GM12878 (cell line): ENCODE data around the gene ZNF276. TPM values are rescaled to one million over a fixed set of nuclear protein-coding genes. Genes with fewer than 3 reads are reported as not detected.

Source experiments
- ATAC-seq: fragments of 200-7000 bp; cut with Tn5 transposase; 3 replicates; pipeline ENCODE4 v1.9.1; 2020; ENCODE audit warnings: mild to moderate bottlenecking, moderate library complexity
- BruUV-seq: library from RNA; stranded (reverse); fragments of 400-500 nt; replicated peaks from 2 replicates; lab custom pipeline; 2021; lab: Mats Ljungman, UMichigan
- CTCF ChIA-PET: fragments of 300-600 bp; sonication (Branson Sonifier 250); formaldehyde crosslinking; extraction: SDS; loops from one replicate; lab custom pipeline; 2021; ENCODE audit warnings: inconsistent platforms; lab: Yijun Ruan, JAX
- POLR2A ChIA-PET: fragments of 350-600 bp; formaldehyde crosslinking; extraction: SDS; loops from one replicate; lab custom pipeline; 2021; ENCODE audit warnings: inconsistent platforms; lab: Charles Lee
- RAD21 ChIA-PET: fragments of 300-600 bp; sonication (Branson Sonifier 250); formaldehyde crosslinking; loops from one replicate; lab custom pipeline; 2023; ENCODE audit warnings: antibody characterized with exemption; ENCODE audit not compliant: unreplicated experiment; lab: Charles Lee
- SMC1A ChIA-PET: fragments of 300-600 bp; sonication (Branson Sonifier 250); formaldehyde crosslinking; loops from one replicate; lab custom pipeline; 2023; ENCODE audit not compliant: unreplicated experiment, uncharacterized antibody; lab: Charles Lee
- DNase-seq: peaks from one replicate; pipeline ENCODE4 v3.0.0-alpha.2; 2011; ENCODE audit warnings: low read depth, low spot score
- FAIRE-seq: peaks from 3 replicates; lab custom pipeline; 2011; peaks lifted over from hg19 to GRCh38; lab: Jason Lieb, UNC
- H2AFZ ChIP-seq: 2 replicates; pipeline ENCODE4 v1.6.0; 2011; ENCODE audit warnings: low read depth, low read length, control low read depth; ENCODE audit not compliant: control insufficient read depth
- H3K27ac ChIP-seq: 2 replicates; pipeline ENCODE4 v1.5.1; 2011; ENCODE audit warnings: control low read depth; ENCODE audit not compliant: control insufficient read depth, insufficient read depth
- H3K27me3 ChIP-seq, 2 experiments: replicated peaks in 1 of 2; 2 replicates each; pipeline versions ENCODE4 v1.6.0 to v1.6.1; 2011; ENCODE audit warnings: low read length in 1 of 2; ENCODE audit not compliant: control insufficient read depth in 2 of 2, insufficient read depth in 2 of 2
- H3K36me3 ChIP-seq, 2 experiments: 2 replicates each; pipeline ENCODE4 v1.5.1; 2011; ENCODE audit warnings: low read length in 1 of 2; ENCODE audit not compliant: control insufficient read depth in 2 of 2, insufficient read depth in 2 of 2
- H3K4me1 ChIP-seq: 2 replicates; pipeline ENCODE4 v1.6.1; 2011; ENCODE audit warnings: mild to moderate bottlenecking, low read length, moderate library complexity, mixed read lengths; ENCODE audit not compliant: control insufficient read depth, insufficient read depth
- H3K4me2 ChIP-seq: 2 replicates; pipeline ENCODE4 v1.6.0; 2011; ENCODE audit warnings: control low read depth; ENCODE audit not compliant: control insufficient read depth, insufficient read depth
- H3K4me3 ChIP-seq: fragments of 200-600 bp; sonication (generic); 2 replicates; pipeline ENCODE4 v1.5.1; 2016
- H3K79me2 ChIP-seq: 2 replicates; pipeline ENCODE4 v1.6.0; 2011; ENCODE audit warnings: low read length; ENCODE audit not compliant: control insufficient read depth, insufficient read depth
- H3K9ac ChIP-seq: 2 replicates; pipeline ENCODE4 v1.8.0; 2011; ENCODE audit warnings: low read length, control low read depth, mixed read lengths; ENCODE audit not compliant: control insufficient read depth, insufficient read depth
- H3K9me3 ChIP-seq: replicated peaks from 3 replicates; pipeline ENCODE4 v1.5.1; 2011; ENCODE audit warnings: mild to moderate bottlenecking, low read length; ENCODE audit not compliant: control insufficient read depth, insufficient read depth
- H4K20me1 ChIP-seq: 2 replicates; pipeline ENCODE4 v1.6.0; 2011; ENCODE audit not compliant: control insufficient read depth, insufficient read depth
- BCLAF1 ChIP-seq: fragments of 450-650 bp; IDR thresholded peaks from 2 replicates; pipeline ENCODE4 v1.6.1; 2017; ENCODE audit warnings: antibody characterized with exemption, mild to moderate bottlenecking, moderate library complexity
- PAX8 ChIP-seq: fragments of 450-650 bp; IDR thresholded peaks from 2 replicates; pipeline ENCODE4 v1.6.1; 2017; ENCODE audit warnings: mild to moderate bottlenecking, moderate library complexity
- TARDBP ChIP-seq: IDR thresholded peaks from 2 replicates; pipeline ENCODE4 v1.6.1; 2016; ENCODE audit warnings: borderline replicate concordance
- TCF3 ChIP-seq: IDR thresholded peaks from 2 replicates; pipeline ENCODE4 v1.6.1; 2012; ENCODE audit warnings: low read depth, mild to moderate bottlenecking, low read length, borderline replicate concordance; ENCODE audit not compliant: insufficient read depth
- ZNF622 ChIP-seq: fragments of 450-650 bp; IDR thresholded peaks from 2 replicates; pipeline ENCODE4 v1.6.1; 2017; ENCODE audit warnings: mild to moderate bottlenecking, inconsistent platforms
- WGBS: methylation state at CpG from one replicate; pipeline ENCODE4 v1.1.6; 2016; ENCODE audit warnings: low lambda C conversion rate; ENCODE audit not compliant: insufficient replicate concordance, insufficient coverage; ENCODE audit errors: missing lambda C conversion rate; 5-methylcytosine and 5-hydroxymethylcytosine counted together
- in situ Hi-C: fragments of 300-500 bp; cut with MboI; formaldehyde crosslinking; loops from 9 replicates; pipeline ENCODE4 v1.14.3; 2018; ENCODE audit warnings: mixed read lengths
- intact Hi-C: fragments of 100-400 bp; cut with micrococcal nuclease; formaldehyde crosslinking; loops from one replicate; pipeline ENCODE4 v1.14.2; 2022; ENCODE audit not compliant: unreplicated experiment
- polyA plus RNA-seq, 11 experiments: library from polyadenylated mRNA; depleted of rRNA in 4 of 11; unstranded in 6 of 11; stranded (reverse) in 5 of 11; fragments of >200 nt; fragmentation: Nextera tagmentation in 4 of 11; fragmentation: Illumina TruSeq in 1 of 11; extraction: Ambion mirVana in 4 of 11; extraction: Trizol in 1 of 11; gene quantifications; 1 replicate in 1 of 11; 2 replicates in 10 of 11; pipeline versions ENCODE4 v1.2.1 to v1.2.3, GENCODE V29; 2011 to 2016; ENCODE audit warnings: inconsistent platforms in 2 of 11, missing spikeins in 2 of 11, low read depth in 1 of 11
- total RNA-seq, 4 experiments: library from RNA; depleted of rRNA in 3 of 4; stranded (reverse); fragments of >200 nt in 3 of 4; fragmentation: Illumina TruSeq in 1 of 4; extraction: Trizol in 1 of 4; gene quantifications; 2 replicates each; pipeline versions ENCODE4 v1.2.1 to v1.2.3, GENCODE V29; 2013 to 2021
- TF ChIP-seq, protein P1 (sequence below): fragments of 450-650 bp; IDR thresholded peaks from 2 replicates; pipeline ENCODE4 v1.6.1; 2017; ENCODE audit warnings: mild to moderate bottlenecking, low read depth, inconsistent platforms; ENCODE audit not compliant: poor library complexity, severe bottlenecking

The ZNF276 gene
- total and polyA plus RNA-seq, 10 of the 15 experiments (the other 5 are each of a cell fraction or from before 2014, with no cell fraction given) = 0.27 to 22.7 (median 8.7) TPM

GRCh38 chr16:89729293-89729692 is 8.0 kb downstream of the ZNF276 start:
- CTCF ChIA-PET = no interaction called here
- H3K4me3 ChIP-seq = no peak overlapping the region
- no peaks in the 10 kb centered on the region for H3K9me3 ChIP-seq
- no peaks in the 10 kb centered on the region; the same call in none of the 2 replicates for H3K79me2 ChIP-seq
- BruUV-seq = no TSS peak
- H3K27me3 ChIP-seq = no peaks in the 10 kb centered on the region
- RAD21 ChIA-PET = no interaction called here
- H2AFZ ChIP-seq = no peak overlapping the region
- no peak overlapping the region for H3K9ac ChIP-seq
- SMC1A ChIA-PET = no interaction called here
- WGBS = 90% methylated on average over 16 of the region's 18 CpGs
- no peaks in the 10 kb centered on the region for H4K20me1 ChIP-seq
- ATAC-seq (no peak), DNase-seq (no peak), FAIRE-seq (no peak)
- POLR2A ChIA-PET = interaction anchor here (0.9 kb wide), 1 partner anchor 32 kb away, joined by 4 read pairs; no protein-coding TSS in a partner anchor
- TF ChIP-seq, protein P1, sequence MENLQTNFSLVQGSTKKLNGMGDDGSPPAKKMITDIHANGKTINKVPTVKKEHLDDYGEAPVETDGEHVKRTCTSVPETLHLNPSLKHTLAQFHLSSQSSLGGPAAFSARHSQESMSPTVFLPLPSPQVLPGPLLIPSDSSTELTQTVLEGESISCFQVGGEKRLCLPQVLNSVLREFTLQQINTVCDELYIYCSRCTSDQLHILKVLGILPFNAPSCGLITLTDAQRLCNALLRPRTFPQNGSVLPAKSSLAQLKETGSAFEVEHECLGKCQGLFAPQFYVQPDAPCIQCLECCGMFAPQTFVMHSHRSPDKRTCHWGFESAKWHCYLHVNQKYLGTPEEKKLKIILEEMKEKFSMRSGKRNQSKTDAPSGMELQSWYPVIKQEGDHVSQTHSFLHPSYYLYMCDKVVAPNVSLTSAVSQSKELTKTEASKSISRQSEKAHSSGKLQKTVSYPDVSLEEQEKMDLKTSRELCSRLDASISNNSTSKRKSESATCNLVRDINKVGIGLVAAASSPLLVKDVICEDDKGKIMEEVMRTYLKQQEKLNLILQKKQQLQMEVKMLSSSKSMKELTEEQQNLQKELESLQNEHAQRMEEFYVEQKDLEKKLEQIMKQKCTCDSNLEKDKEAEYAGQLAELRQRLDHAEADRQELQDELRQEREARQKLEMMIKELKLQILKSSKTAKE = no peak
- no peak for TF ChIP-seq PAX8
- no peak for TF ChIP-seq TCF3
- no peak for TF ChIP-seq TARDBP
- no peak for TF ChIP-seq ZNF622
- no peak for TF ChIP-seq BCLAF1
- in situ Hi-C loops = no loop called here
- H3K4me2 ChIP-seq = no peak overlapping the region
- H3K27ac ChIP-seq = no peak overlapping the region
- intact Hi-C loops = no loop called here
- H3K36me3 ChIP-seq = peaks cover 14 to 21% of the 10 kb centered on the region in 2 experiments
- H3K4me1 ChIP-seq = no peaks in the 10 kb centered on the region
